IMR-90 (cell line): ENCODE data around the gene SSU72. TPM values are rescaled to one million over a fixed set of nuclear protein-coding genes. Genes with fewer than 3 reads are reported as not detected.

Experiments
- ATAC-seq: fragments of 200-7000 bp; cut with Tn5 transposase; 2 replicates; pipeline ENCODE4 v1.9.1; 2020; ENCODE audit warnings: low read depth, mild to moderate bottlenecking, moderate library complexity
- BruUV-seq: library from RNA; stranded (reverse); fragments of 400-500 nt; replicated peaks from 2 replicates; lab custom pipeline; 2021; lab: Mats Ljungman, UMichigan
- CTCF ChIA-PET: fragments of 300-600 bp; formaldehyde crosslinking; extraction: SDS; loops from one replicate; lab custom pipeline; 2021; ENCODE audit warnings: antibody characterized with exemption; lab: Yijun Ruan, JAX
- POLR2A ChIA-PET: fragments of 300-600 bp; sonication (Branson Sonifier 250); formaldehyde crosslinking; loops from one replicate; lab custom pipeline; 2022; ENCODE audit warnings: antibody characterized with exemption; ENCODE audit not compliant: unreplicated experiment; lab: Charles Lee
- DNase-seq: peaks from one replicate; pipeline ENCODE4 v3.0.0; 2013
- H2AFZ ChIP-seq: replicated peaks from 2 replicates; pipeline ENCODE3; 2013; ENCODE audit warnings: low read length, mild to moderate bottlenecking; ENCODE audit not compliant: poor library complexity
- H2AK5ac ChIP-seq: 2 replicates; pipeline ENCODE4 v1.6.1; 2013; ENCODE audit warnings: low read depth, low read length, inconsistent platforms
- H2AK9ac ChIP-seq: replicated peaks from 2 replicates; pipeline ENCODE3; 2013; ENCODE audit warnings: mild to moderate bottlenecking, low read depth, low read length, moderate library complexity; ENCODE audit not compliant: poor library complexity
- H2BK120ac ChIP-seq: 2 replicates; pipeline ENCODE4 v1.6.1; 2013; ENCODE audit warnings: low read depth, low read length, inconsistent platforms
- H2BK15ac ChIP-seq: 3 replicates; pipeline ENCODE4 v1.6.1; 2013; ENCODE audit warnings: low read depth, low read length, inconsistent platforms
- H2BK20ac ChIP-seq: 2 replicates; pipeline ENCODE4 v1.6.1; 2013; ENCODE audit warnings: low read depth, mild to moderate bottlenecking, inconsistent platforms, low read length, moderate library complexity
- H2BK5ac ChIP-seq: 2 replicates; pipeline ENCODE4 v1.6.1; 2013; ENCODE audit warnings: mild to moderate bottlenecking, low read depth, low read length, inconsistent platforms; ENCODE audit not compliant: poor library complexity, severe bottlenecking
- H3K14ac ChIP-seq: replicated peaks from 2 replicates; pipeline ENCODE4 v1.6.1; 2013; ENCODE audit warnings: low read depth, low read length, inconsistent platforms
- H3K18ac ChIP-seq: 2 replicates; pipeline ENCODE4 v1.6.1; 2013; ENCODE audit warnings: low read depth, low read length, control low read depth
- H3K23ac ChIP-seq: 2 replicates; pipeline ENCODE4 v1.6.1; 2013; ENCODE audit warnings: low read depth, low read length, inconsistent platforms
- H3K27ac ChIP-seq: 2 replicates; pipeline ENCODE4 v1.5.1; 2013; ENCODE audit warnings: mild to moderate bottlenecking, control low read depth, low read length; ENCODE audit not compliant: insufficient read depth
- H3K27me3 ChIP-seq: 2 replicates; pipeline ENCODE4 v1.6.1; 2013; ENCODE audit warnings: low read length; ENCODE audit not compliant: control insufficient read depth, insufficient read depth
- H3K36me3 ChIP-seq: 2 replicates; pipeline ENCODE4 v1.6.1; 2013; ENCODE audit warnings: low read length, mixed read lengths; ENCODE audit not compliant: control insufficient read depth, insufficient read depth
- H3K4ac ChIP-seq: 2 replicates; pipeline ENCODE4 v1.6.1; 2013; ENCODE audit warnings: low read depth, low read length, inconsistent platforms
- H3K4me1 ChIP-seq: 2 replicates; pipeline ENCODE4 v1.6.1; 2013; ENCODE audit warnings: low read length, mixed read lengths; ENCODE audit not compliant: control insufficient read depth, insufficient read depth
- H3K4me2 ChIP-seq: 2 replicates; pipeline ENCODE4 v1.6.1; 2013; ENCODE audit warnings: low read depth, mild to moderate bottlenecking, control low read depth, low read length, moderate library complexity
- H3K4me3 ChIP-seq: 2 replicates; pipeline ENCODE4 v1.5.1; 2013; ENCODE audit warnings: low read depth, mild to moderate bottlenecking, control low read depth, low read length, moderate library complexity; ENCODE audit not compliant: insufficient read depth
- H3K56ac ChIP-seq: 2 replicates; pipeline ENCODE4 v1.6.1; 2013; ENCODE audit warnings: low read length, inconsistent platforms; ENCODE audit not compliant: insufficient read depth; ENCODE audit errors: extremely low read depth
- H3K79me1 ChIP-seq, 2 experiments: 2 replicates each; pipeline ENCODE4 v1.6.1; 2013; ENCODE audit warnings: low read length in 2 of 2, inconsistent platforms in 1 of 2, low read depth in 1 of 2
- H3K9ac ChIP-seq: 2 replicates; pipeline ENCODE4 v1.6.1; 2013; ENCODE audit warnings: low read depth, low read length, control low read depth
- H3K9me1 ChIP-seq: 2 replicates; pipeline ENCODE4 v1.6.1; 2013; ENCODE audit warnings: low read length, inconsistent platforms; ENCODE audit not compliant: insufficient read depth
- H3K9me3 ChIP-seq: 2 replicates; pipeline ENCODE4 v1.6.1; 2013; ENCODE audit warnings: low read length; ENCODE audit not compliant: control insufficient read depth, insufficient read depth
- H4K20me1 ChIP-seq: 2 replicates; pipeline ENCODE4 v1.6.1; 2013; ENCODE audit warnings: low read length, inconsistent platforms; ENCODE audit not compliant: insufficient read depth
- H4K5ac ChIP-seq: 2 replicates; pipeline ENCODE4 v1.6.1; 2013; ENCODE audit warnings: mild to moderate bottlenecking, low read depth, low read length, control low read depth
- H4K8ac ChIP-seq, 2 experiments: 2 replicates each; pipeline ENCODE4 v1.6.1; 2013; ENCODE audit warnings: low read depth in 2 of 2, low read length in 2 of 2, control low read depth in 1 of 2, inconsistent platforms in 1 of 2
- H4K91ac ChIP-seq: 2 replicates; pipeline ENCODE4 v1.6.1; 2013; ENCODE audit warnings: low read depth, low read length, inconsistent platforms; ENCODE audit not compliant: insufficient read depth
- CTCF ChIP-seq: conservative IDR thresholded peaks from 2 replicates; pipeline ENCODE4 v1.5.1; 2012; ENCODE audit warnings: mild to moderate bottlenecking, low read depth, low read length, improper control_type of control experiment
- MAZ ChIP-seq: IDR thresholded peaks from 2 replicates; pipeline ENCODE4 v1.6.1; 2012; ENCODE audit warnings: low read depth, mild to moderate bottlenecking, low read length, improper control_type of control experiment, moderate library complexity, borderline replicate concordance
- WGBS, 2 experiments: methylation state at CpG; one replicate each; pipeline versions ENCODE4 v1.1.5 to v1.1.7; 2013; ENCODE audit warnings: missing lambda C conversion rate in 2 of 2; ENCODE audit not compliant: insufficient read length in 1 of 2; ENCODE audit errors: extremely low coverage in 2 of 2; 5-methylcytosine and 5-hydroxymethylcytosine counted together
- dilution Hi-C: fragments of 300-500 bp; cut with HindIII; formaldehyde crosslinking; loops from one replicate; pipeline ENCODE4 v1.14.3; 2018; ENCODE audit warnings: low sequenced_read_pairs; ENCODE audit not compliant: unreplicated experiment
- in situ Hi-C: fragments of 300-500 bp; cut with MboI; formaldehyde crosslinking; loops from 3 replicates; pipeline ENCODE4 v1.14.3; 2019; ENCODE audit warnings: low sequenced_read_pairs, inconsistent platforms, mixed read lengths
- intact Hi-C: fragments of 100-400 bp; cut with micrococcal nuclease; formaldehyde crosslinking; loops from 2 replicates; pipeline ENCODE4 v1.10.0; 2022
- polyA plus RNA-seq, 3 experiments: library from polyadenylated mRNA; depleted of rRNA; stranded (reverse); fragments of >200 nt; gene quantifications; 2 replicates each; pipeline ENCODE4 v1.2.3, GENCODE V29; 2012; ENCODE audit warnings: low replicate concordance in 1 of 3
- total RNA-seq: library from RNA; depleted of rRNA; stranded (reverse); fragments of >200 nt; gene quantifications from 2 replicates; pipeline ENCODE4 v1.2.3, GENCODE V29; 2012
- TF ChIP-seq, protein P1 (sequence below): fragments of 150-350 bp; IDR thresholded peaks from 2 replicates; pipeline ENCODE4 v1.6.1; 2017; ENCODE audit warnings: mild to moderate bottlenecking, antibody characterized with exemption, low read length, low read depth

The SSU72 gene
- total and polyA plus RNA-seq, 2 of the 4 experiments (the other 2 are of a cell fraction) = 33.7 to 88.4 TPM

- H3K4me3 ChIP-seq = no peak overlapping the region
- H3K18ac ChIP-seq = no peak overlapping the region
- H3K23ac ChIP-seq = no peak overlapping the region
- H4K5ac ChIP-seq = no peak overlapping the region
- H3K56ac ChIP-seq = no peak overlapping the region
- no peak overlapping the region for H3K4ac ChIP-seq
- peaks cover 24% of the 10 kb centered on the region for H3K36me3 ChIP-seq
- no peak overlapping the region for H2AK5ac ChIP-seq
- H4K8ac ChIP-seq = no peak overlapping the region
- no peaks in the 10 kb centered on the region for H3K27me3 ChIP-seq
- POLR2A ChIA-PET = no interaction called here
- no peak overlapping the region for H2BK20ac ChIP-seq
- TF ChIP-seq CTCF (no peak), MAZ (no peak)
- TF ChIP-seq, protein P1, sequence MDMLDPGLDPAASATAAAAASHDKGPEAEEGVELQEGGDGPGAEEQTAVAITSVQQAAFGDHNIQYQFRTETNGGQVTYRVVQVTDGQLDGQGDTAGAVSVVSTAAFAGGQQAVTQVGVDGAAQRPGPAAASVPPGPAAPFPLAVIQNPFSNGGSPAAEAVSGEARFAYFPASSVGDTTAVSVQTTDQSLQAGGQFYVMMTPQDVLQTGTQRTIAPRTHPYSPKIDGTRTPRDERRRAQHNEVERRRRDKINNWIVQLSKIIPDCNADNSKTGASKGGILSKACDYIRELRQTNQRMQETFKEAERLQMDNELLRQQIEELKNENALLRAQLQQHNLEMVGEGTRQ = no peak
- no peak overlapping the region for H4K91ac ChIP-seq
- DNase-seq (no peak), ATAC-seq (no peak)
- H3K14ac ChIP-seq = no peak overlapping the region
- H2BK15ac ChIP-seq = no peak overlapping the region
- 86% methylated on average over 13 of the region's 19 CpGs; no CpG with 5 or more reads in 1 of the 2 experiments for WGBS, 2 experiments
- H2AFZ ChIP-seq = no peak overlapping the region
- CTCF ChIA-PET = no interaction called here
- no peak overlapping the region for H3K4me2 ChIP-seq
- peaks cover 22% of the 10 kb centered on the region for H4K20me1 ChIP-seq
- no peaks in the 10 kb centered on the region for H3K9me3 ChIP-seq
- H3K9ac ChIP-seq = no peak overlapping the region
- no TSS peak for BruUV-seq
- in situ Hi-C loops (no loop called here), intact Hi-C loops (no loop called here), dilution Hi-C loops (no loop called here)
- no peak overlapping the region for H2BK5ac ChIP-seq
- no peak overlapping the region for H3K27ac ChIP-seq
- H3K4me1 ChIP-seq = peaks cover 17% of the 10 kb centered on the region
- no peak overlapping the region for H2AK9ac ChIP-seq
- no peak overlapping the region for H2BK120ac ChIP-seq
- peaks cover 3% of the 10 kb centered on the region; the same call in 1 of the 2 replicates for H3K9me1 ChIP-seq
- peaks cover 4 to 55% of the 10 kb centered on the region in 2 experiments; a peak in 3 of 4 replicates for H3K79me1 ChIP-seq
These were observed 31.0 kb downstream of the SSU72 start for GRCh38 chr1:1543706-1544099.
